Stomach smooth muscle (tissue), 2 donors: ENCODE results near the gene FPGS.
A peak's percentile ranks its signal among the peaks of the same experiment; 100 is the strongest.

ENCODE experiments used
- H3K27ac ChIP-seq: one replicate; pipeline ENCODE4 v1.7.0; 2013; ENCODE audit warnings: mild to moderate bottlenecking, low read length, inconsistent platforms
- H3K27me3 ChIP-seq, 2 donors: one replicate each; pipeline ENCODE4 v1.7.0; 2013; ENCODE audit warnings: low read length in 2 of 2; ENCODE audit not compliant: insufficient read depth in 2 of 2, control insufficient read depth in 1 of 2
- H3K36me3 ChIP-seq, 2 donors: one replicate each; pipeline ENCODE4 v1.7.0; 2013; ENCODE audit warnings: low read length in 2 of 2; ENCODE audit not compliant: control insufficient read depth in 2 of 2, insufficient read depth in 2 of 2
- H3K4me1 ChIP-seq: one replicate; pipeline ENCODE4 v1.7.0; 2013; ENCODE audit warnings: low read length; ENCODE audit not compliant: control insufficient read depth, insufficient read depth
- H3K4me3 ChIP-seq, 2 donors: one replicate each; pipeline ENCODE4 v1.7.0; 2013; ENCODE audit warnings: low read length in 2 of 2
- H3K9ac ChIP-seq, 2 donors: one replicate each; pipeline ENCODE4 v1.7.0; 2013; ENCODE audit warnings: low read length in 2 of 2, mild to moderate bottlenecking in 1 of 2
- H3K9me3 ChIP-seq, 2 donors: one replicate each; pipeline ENCODE4 v1.7.0; 2013; ENCODE audit warnings: low read length in 2 of 2; ENCODE audit not compliant: control insufficient read depth in 2 of 2
- donor health status: healthy.
- donor health status: Pancreatic carcinoma.

The FPGS gene

DNA sequence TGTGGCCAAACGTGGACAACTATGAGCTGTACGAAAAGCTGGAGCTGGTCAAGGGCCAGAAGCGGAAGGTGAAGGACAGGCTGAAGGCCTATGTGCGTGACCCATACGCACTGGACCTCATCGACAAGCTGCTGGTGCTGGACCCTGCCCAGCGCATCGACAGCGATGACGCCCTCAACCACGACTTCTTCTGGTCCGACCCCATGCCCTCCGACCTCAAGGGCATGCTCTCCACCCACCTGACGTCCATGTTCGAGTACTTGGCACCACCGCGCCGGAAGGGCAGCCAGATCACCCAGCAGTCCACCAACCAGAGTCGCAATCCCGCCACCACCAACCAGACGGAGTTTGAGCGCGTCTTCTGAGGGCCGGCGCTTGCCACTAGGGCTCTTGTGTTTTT is 13.5 kb upstream of the FPGS start:
- peaks cover 39 to 45% of the 10 kb centered on the region in 2 donors for H3K36me3 ChIP-seq
- H3K4me1 ChIP-seq: peaks cover 17% of the 10 kb centered on the region
- H3K9ac ChIP-seq: no peak overlapping the region
- H3K9me3 ChIP-seq: no peaks in the 10 kb centered on the region
- no peaks in the 10 kb centered on the region for H3K27me3 ChIP-seq
- no peak overlapping the region for H3K27ac ChIP-seq
- no peak overlapping the region for H3K4me3 ChIP-seq

- peaks cover 17% of the 10 kb centered on the region for H3K4me1 ChIP-seq
- no peaks in the 10 kb centered on the region for H3K27me3 ChIP-seq
- peaks cover 39 to 45% of the 10 kb centered on the region in 2 donors for H3K36me3 ChIP-seq
- no peaks in the 10 kb centered on the region for H3K9me3 ChIP-seq
- H3K4me3 ChIP-seq: no peak overlapping the region
- H3K9ac ChIP-seq: no peak overlapping the region
- H3K27ac ChIP-seq: peak overlapping the region; percentile 49
Measured at GRCh38 chr9:127790094-127790855, 12.4 kb upstream of the FPGS start.

DNA sequence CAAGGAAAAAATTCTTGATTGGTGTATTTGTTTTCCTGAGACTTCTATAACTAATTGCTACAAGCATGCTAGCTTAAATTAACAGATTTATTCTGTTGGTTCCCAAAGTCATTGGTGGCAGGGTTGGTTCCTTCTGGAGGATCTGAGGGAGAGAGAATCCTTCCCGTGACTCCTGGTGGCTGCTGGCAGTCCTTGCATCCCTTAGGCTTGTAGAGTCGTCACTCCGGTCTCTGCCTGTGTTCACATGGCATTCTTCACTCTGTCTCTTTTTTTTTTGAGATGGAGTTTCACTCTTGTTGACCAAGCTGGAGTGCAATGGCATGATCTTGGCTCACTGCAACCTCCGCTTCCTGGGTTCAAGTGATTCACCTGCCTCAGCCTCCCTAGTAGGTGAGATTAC is 11.6 kb upstream of the FPGS start:
- Histone ChIP-seq H3K4me1 (peaks cover 17% of the 10 kb centered on the region), H3K4me3 (no peak overlapping the region), H3K27me3 (no peaks in the 10 kb centered on the region), H3K36me3 (peaks cover 39 to 45% of the 10 kb centered on the region in 2 donors), H3K9me3 (no peaks in the 10 kb centered on the region), H3K9ac (no peak overlapping the region), H3K27ac (no peak overlapping the region)

DNA sequence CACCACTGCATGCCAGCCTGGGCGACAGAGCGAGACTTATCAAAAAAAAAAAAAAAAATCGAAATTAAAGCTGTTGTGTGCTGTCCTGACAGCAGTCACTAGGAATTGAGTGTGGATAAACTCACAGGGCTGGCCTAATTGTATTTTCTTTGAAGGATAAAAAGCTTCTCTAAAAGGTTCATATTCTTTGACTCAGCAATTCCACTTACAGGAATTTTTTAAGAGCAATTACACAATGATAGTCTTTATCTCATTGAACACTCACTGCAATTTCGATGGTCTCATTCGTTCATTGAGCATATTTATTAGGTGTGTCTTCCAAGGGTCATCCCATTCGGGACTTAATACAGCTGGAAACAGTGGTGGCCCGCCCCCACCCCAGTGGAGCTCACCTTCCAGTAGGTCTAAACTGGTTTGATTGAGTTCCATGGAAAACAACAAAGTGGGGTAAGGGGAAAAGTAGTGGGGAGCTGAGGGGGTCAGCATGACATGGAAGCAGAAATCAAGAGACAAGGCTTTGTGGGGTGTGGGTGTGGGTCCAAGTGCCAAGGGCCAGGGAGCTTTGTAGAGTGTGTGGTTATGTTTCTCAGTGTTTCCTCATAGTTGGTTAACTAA is 10.2 kb upstream of the FPGS start:
- no peak overlapping the region for H3K27ac ChIP-seq
- no peaks in the 10 kb centered on the region for H3K9me3 ChIP-seq
- no peak overlapping the region for H3K9ac ChIP-seq
- peaks cover 34 to 41% of the 10 kb centered on the region in 2 donors for H3K36me3 ChIP-seq
- H3K4me1 ChIP-seq: peaks cover 15% of the 10 kb centered on the region
- no peaks in the 10 kb centered on the region for H3K27me3 ChIP-seq
- no peak overlapping the region for H3K4me3 ChIP-seq

GRCh38 chr9:127793093-127793708 is 9.5 kb upstream of the FPGS start:
- no peaks in the 10 kb centered on the region for H3K27me3 ChIP-seq
- H3K4me1 ChIP-seq: peaks cover 9% of the 10 kb centered on the region
- H3K27ac ChIP-seq: no peak overlapping the region
- no peaks in the 10 kb centered on the region for H3K9me3 ChIP-seq
- H3K9ac ChIP-seq: peak overlapping the region in 1 of 2 donors; percentile 21
- peaks cover 28 to 35% of the 10 kb centered on the region in 2 donors for H3K36me3 ChIP-seq
- no peak overlapping the region for H3K4me3 ChIP-seq

- Histone ChIP-seq H3K9ac (no peak overlapping the region), H3K4me3 (no peak overlapping the region), H3K27me3 (no peaks in the 10 kb centered on the region), H3K4me1 (peaks cover 9% of the 10 kb centered on the region), H3K9me3 (no peaks in the 10 kb centered on the region), H3K36me3 (peaks cover 18 to 26% of the 10 kb centered on the region in 2 donors), H3K27ac (no peak overlapping the region)
Measured at GRCh38 chr9:127794001-127794791, 8.5 kb upstream of the FPGS start.

DNA sequence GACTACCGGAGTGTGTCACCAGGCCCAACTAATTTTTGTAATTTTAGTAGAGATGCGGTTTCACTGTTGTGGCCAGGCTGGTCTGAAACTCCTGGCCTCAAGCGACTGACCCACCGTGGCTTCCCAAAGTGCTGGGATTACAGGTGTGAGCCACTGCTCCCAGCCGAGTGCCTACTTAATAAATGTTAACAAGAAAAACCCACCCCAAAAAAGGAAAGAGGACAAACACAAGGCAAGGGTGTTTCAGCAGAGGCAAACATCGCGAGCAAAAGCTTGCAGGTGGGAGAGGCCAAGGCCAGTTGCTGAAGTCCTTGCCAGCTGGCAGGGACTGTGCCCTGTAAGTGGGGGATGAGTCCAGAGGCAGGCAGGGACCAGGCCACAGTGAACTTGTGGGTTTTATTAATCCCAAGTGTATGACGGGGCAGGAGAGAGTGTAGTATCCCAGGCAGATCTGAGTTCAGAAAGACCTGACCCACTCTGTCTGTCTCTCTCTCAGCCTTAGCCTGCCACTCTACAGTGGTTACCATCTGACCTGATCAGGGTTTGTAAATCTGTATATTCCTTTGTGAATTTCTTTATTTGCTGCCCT is 6.4 kb upstream of the FPGS start:
- Histone ChIP-seq H3K27ac (no peak overlapping the region), H3K9ac (no peak overlapping the region), H3K4me3 (no peak overlapping the region), H3K36me3 (peaks cover 0 to 10% of the 10 kb centered on the region in 2 donors), H3K9me3 (no peaks in the 10 kb centered on the region), H3K27me3 (no peaks in the 10 kb centered on the region), H3K4me1 (peaks cover 9% of the 10 kb centered on the region)

DNA sequence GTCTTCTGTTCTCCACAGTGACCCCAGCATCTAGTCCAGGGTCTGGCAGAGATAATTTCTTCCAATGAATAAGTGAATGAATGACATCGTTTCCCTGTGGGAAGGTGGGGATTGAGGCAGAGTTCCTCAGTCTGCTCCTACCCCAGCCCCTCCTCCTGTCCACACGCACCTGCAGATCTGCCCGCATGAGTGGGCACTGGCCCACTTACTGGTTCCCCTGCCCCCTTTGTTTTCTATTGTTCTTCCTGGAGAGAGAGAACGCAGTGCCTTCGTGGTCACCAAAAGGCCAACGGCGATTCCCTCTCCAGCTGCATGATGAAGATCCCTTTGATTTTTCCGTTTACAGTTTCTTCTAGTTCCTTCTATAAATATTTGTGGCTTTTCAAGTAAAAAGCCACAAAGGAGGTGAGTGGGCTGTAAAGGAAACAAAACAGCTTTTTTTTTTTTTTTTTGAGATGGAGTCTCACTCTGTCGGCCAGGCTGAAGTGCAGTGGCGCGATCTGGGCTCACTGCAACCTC is 5.8 kb upstream of the FPGS start:
- Histone ChIP-seq H3K4me1 (peaks cover 10% of the 10 kb centered on the region), H3K27me3 (no peaks in the 10 kb centered on the region), H3K4me3 (no peak overlapping the region), H3K36me3 (peaks cover 0 to 6% of the 10 kb centered on the region in 2 donors), H3K27ac (no peak overlapping the region), H3K9ac (peak overlapping the region in 1 of 2 donors; percentile 29), H3K9me3 (no peaks in the 10 kb centered on the region)

DNA sequence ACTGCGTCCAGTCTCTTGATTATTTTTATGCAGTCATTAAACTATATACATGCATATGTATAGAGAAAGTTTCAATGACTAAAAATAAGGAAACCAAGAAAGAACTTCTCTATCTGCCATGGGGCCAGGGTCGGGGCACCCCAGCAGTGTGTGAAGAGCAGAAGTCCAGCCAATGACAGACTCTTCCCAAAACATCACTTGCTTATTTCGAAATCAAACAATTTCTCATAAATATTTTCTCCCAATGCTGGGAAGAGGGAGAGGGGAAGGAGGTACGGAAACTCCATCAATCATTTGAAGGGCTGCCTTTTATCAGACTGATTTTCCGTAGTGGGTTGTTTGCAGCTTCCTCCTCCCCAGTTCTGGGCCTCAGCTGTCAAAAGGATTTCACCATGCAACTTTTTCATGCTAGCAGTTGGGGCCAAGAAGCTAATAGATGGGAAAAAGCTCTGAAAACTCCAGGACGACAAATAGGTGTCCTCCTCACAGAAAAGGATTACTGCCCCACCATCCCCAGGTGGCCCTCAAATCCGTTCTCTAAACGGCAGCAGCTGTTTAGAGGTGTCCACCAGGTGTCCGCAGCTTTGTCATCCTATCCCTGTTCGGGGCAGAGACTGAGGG is 617 bp upstream of the FPGS start:
- Histone ChIP-seq H3K36me3 (peaks cover 3 to 7% of the 10 kb centered on the region in 2 donors), H3K4me3 (peak overlapping the region; percentile 54 to 86), H3K9ac (peak overlapping the region; percentile 43 to 80), H3K4me1 (peaks cover 29% of the 10 kb centered on the region), H3K27me3 (no peaks in the 10 kb centered on the region), H3K27ac (peak overlapping the region; percentile 81), H3K9me3 (no peaks in the 10 kb centered on the region)
